ENCODE results near the gene SYNPR.
A peak's percentile ranks its signal among the peaks of the same experiment; 100 is the strongest.

Gene SYNPR

GRCh38 chr3:63331520-63331919 is 53.4 kb downstream of the SYNPR start:
- ATAC-seq (ENCODE audit: insufficient read depth, low read depth) (no peak), DNase-seq (no peak)
- Histone ChIP-seq H3K9me3 (ENCODE audit: insufficient read depth, low read length, severe bottlenecking) (no peaks in the 10 kb centered on the region), H3K36me3 (ENCODE audit: insufficient read depth, low read length) (no peaks in the 10 kb centered on the region), H3K4me3 (ENCODE audit: low read depth in 1 of 2, low read length in 2 of 2) (no peak overlapping the region), H4K20me1 (ENCODE audit: insufficient read depth, low read length) (no peaks in the 10 kb centered on the region), H3K27ac (ENCODE audit: low read length) (no peak overlapping the region), H3K27me3 (ENCODE audit: insufficient read depth, low read length, poor library complexity) (no peaks in the 10 kb centered on the region), H2AFZ (ENCODE audit: low read depth, low read length) (no peak overlapping the region), H3K4me1 (ENCODE audit: insufficient read depth, low read length) (no peaks in the 10 kb centered on the region), H3K9ac (ENCODE audit: low read depth, low read length) (no peak overlapping the region), H3K4me2 (ENCODE audit: insufficient read depth, low read length) (no peak overlapping the region), H3K79me2 (ENCODE audit: insufficient read depth, low read length) (no peaks in the 10 kb centered on the region)
- TF ChIP-seq CTCF (IDR thresholded peaks at IDR 0.05; ENCODE audit: borderline replicate concordance, extremely low read depth, low read length, poor library complexity, severe bottlenecking) (no peak), EZH2 (IDR thresholded peaks at IDR 0.05; ENCODE audit: borderline replicate concordance, low read depth, low read length, severe bottlenecking) (no peak)

- H2AFZ ChIP-seq (ENCODE audit: low read depth, low read length) = no peak overlapping the region
- H3K4me2 ChIP-seq (ENCODE audit: insufficient read depth, low read length) = no peak overlapping the region
- H4K20me1 ChIP-seq (ENCODE audit: insufficient read depth, low read length) = no peaks in the 10 kb centered on the region
- TF ChIP-seq CTCF (IDR thresholded peaks at IDR 0.05; ENCODE audit: borderline replicate concordance, extremely low read depth, low read length, poor library complexity, severe bottlenecking) (peak; percentile 18), EZH2 (IDR thresholded peaks at IDR 0.05; ENCODE audit: borderline replicate concordance, low read depth, low read length, severe bottlenecking) (no peak)
- DNase-seq (no peak), ATAC-seq (ENCODE audit: insufficient read depth, low read depth) (no peak)
- no peaks in the 10 kb centered on the region for H3K36me3 ChIP-seq (ENCODE audit: insufficient read depth, low read length)
- no peak overlapping the region for H3K27ac ChIP-seq (ENCODE audit: low read length)
- no peak overlapping the region for H3K9ac ChIP-seq (ENCODE audit: low read depth, low read length)
- no peaks in the 10 kb centered on the region for H3K4me1 ChIP-seq (ENCODE audit: insufficient read depth, low read length)
- no peak overlapping the region for H3K4me3 ChIP-seq (ENCODE audit: low read depth in 1 of 2, low read length in 2 of 2)
- H3K79me2 ChIP-seq (ENCODE audit: insufficient read depth, low read length) = no peaks in the 10 kb centered on the region
- no peaks in the 10 kb centered on the region for H3K9me3 ChIP-seq (ENCODE audit: insufficient read depth, low read length, severe bottlenecking)
- no peaks in the 10 kb centered on the region for H3K27me3 ChIP-seq (ENCODE audit: insufficient read depth, low read length, poor library complexity)
Measured at GRCh38 chr3:63333815-63334214, 55.7 kb downstream of the SYNPR start.

- Histone ChIP-seq H4K20me1 (ENCODE audit: insufficient read depth, low read length) (no peaks in the 10 kb centered on the region), H3K27ac (ENCODE audit: low read length) (no peak overlapping the region), H3K4me1 (ENCODE audit: insufficient read depth, low read length) (peaks cover 4% of the 10 kb centered on the region), H3K27me3 (ENCODE audit: insufficient read depth, low read length, poor library complexity) (no peaks in the 10 kb centered on the region), H3K4me2 (ENCODE audit: insufficient read depth, low read length) (no peak overlapping the region), H3K79me2 (ENCODE audit: insufficient read depth, low read length) (no peaks in the 10 kb centered on the region), H3K9ac (ENCODE audit: low read depth, low read length) (no peak overlapping the region), H2AFZ (ENCODE audit: low read depth, low read length) (no peak overlapping the region), H3K9me3 (ENCODE audit: insufficient read depth, low read length, severe bottlenecking) (no peaks in the 10 kb centered on the region), H3K36me3 (ENCODE audit: insufficient read depth, low read length) (no peaks in the 10 kb centered on the region), H3K4me3 (ENCODE audit: low read depth in 1 of 2, low read length in 2 of 2) (no peak overlapping the region)
- no peak for ATAC-seq (ENCODE audit: insufficient read depth, low read depth)
- no peak for DNase-seq
- no peak for TF ChIP-seq EZH2 (IDR thresholded peaks at IDR 0.05; ENCODE audit: borderline replicate concordance, low read depth, low read length, severe bottlenecking)
- no peak for TF ChIP-seq CTCF (IDR thresholded peaks at IDR 0.05; ENCODE audit: borderline replicate concordance, extremely low read depth, low read length, poor library complexity, severe bottlenecking)
Measured at GRCh38 chr3:63338351-63338750, 60.2 kb downstream of the SYNPR start.

GRCh38 chr3:63343674-63344073 is 65.6 kb downstream of the SYNPR start:
- H3K4me2 ChIP-seq (ENCODE audit: insufficient read depth, low read length) = peak overlapping the region; percentile 52; the same call in 1 of the 2 replicates
- H2AFZ ChIP-seq (ENCODE audit: low read depth, low read length) = no peak overlapping the region
- H3K36me3 ChIP-seq (ENCODE audit: insufficient read depth, low read length) = no peaks in the 10 kb centered on the region
- no peak overlapping the region for H3K4me3 ChIP-seq (ENCODE audit: low read depth in 1 of 2, low read length in 2 of 2)
- peak; percentile 77 for DNase-seq
- ATAC-seq (ENCODE audit: insufficient read depth, low read depth) = peak; percentile 95
- H3K79me2 ChIP-seq (ENCODE audit: insufficient read depth, low read length) = no peaks in the 10 kb centered on the region
- H4K20me1 ChIP-seq (ENCODE audit: insufficient read depth, low read length) = no peaks in the 10 kb centered on the region
- H3K27me3 ChIP-seq (ENCODE audit: insufficient read depth, low read length, poor library complexity) = no peaks in the 10 kb centered on the region
- H3K27ac ChIP-seq (ENCODE audit: low read length) = no peak overlapping the region
- TF ChIP-seq EZH2 (IDR thresholded peaks at IDR 0.05; ENCODE audit: borderline replicate concordance, low read depth, low read length, severe bottlenecking) (no peak), CTCF (IDR thresholded peaks at IDR 0.05; ENCODE audit: borderline replicate concordance, extremely low read depth, low read length, poor library complexity, severe bottlenecking) (no peak)
- no peak overlapping the region for H3K9ac ChIP-seq (ENCODE audit: low read depth, low read length)
- no peaks in the 10 kb centered on the region for H3K9me3 ChIP-seq (ENCODE audit: insufficient read depth, low read length, severe bottlenecking)
- H3K4me1 ChIP-seq (ENCODE audit: insufficient read depth, low read length) = peaks cover 16% of the 10 kb centered on the region
